ENCODE measurements around the gene MOCS1.

Gene MOCS1

DNA sequence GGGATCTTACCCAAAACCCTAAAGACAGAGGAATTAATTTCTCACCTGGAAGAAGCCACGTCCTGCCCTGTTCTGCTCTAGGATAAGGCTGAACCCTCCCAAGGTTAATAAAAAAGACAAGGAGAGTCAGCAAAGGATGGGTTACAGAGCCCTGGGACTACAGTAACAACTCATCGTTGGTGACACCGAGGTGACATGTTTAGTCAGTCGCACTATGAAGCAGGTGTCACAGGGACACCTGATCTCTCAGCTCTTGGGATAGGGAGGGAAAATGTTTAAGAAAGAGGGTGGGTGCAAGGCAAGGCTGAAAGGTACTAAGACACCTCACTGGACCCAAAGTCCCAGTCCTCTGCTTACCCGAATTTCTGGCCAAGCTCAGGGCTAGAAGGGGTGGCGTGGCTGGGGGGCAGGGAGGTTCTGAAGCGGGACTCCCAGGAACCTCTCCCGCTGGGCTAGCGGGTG is 562 bp downstream of the MOCS1 start:
- Histone ChIP-seq H3K27me3 (no peaks in the 10 kb centered on the region), H3K4me3 (peak overlapping the region; percentile 78 to 95), H3K27ac (peak overlapping the region; percentile 93 to 97), H3K36me3 (no peaks in the 10 kb centered on the region), H3K4me1 (peaks cover 0 to 66% (median 48%) of the 10 kb centered on the region in 4 donors), H3K9me3 (no peaks in the 10 kb centered on the region)
- TF ChIP-seq, protein P1, sequence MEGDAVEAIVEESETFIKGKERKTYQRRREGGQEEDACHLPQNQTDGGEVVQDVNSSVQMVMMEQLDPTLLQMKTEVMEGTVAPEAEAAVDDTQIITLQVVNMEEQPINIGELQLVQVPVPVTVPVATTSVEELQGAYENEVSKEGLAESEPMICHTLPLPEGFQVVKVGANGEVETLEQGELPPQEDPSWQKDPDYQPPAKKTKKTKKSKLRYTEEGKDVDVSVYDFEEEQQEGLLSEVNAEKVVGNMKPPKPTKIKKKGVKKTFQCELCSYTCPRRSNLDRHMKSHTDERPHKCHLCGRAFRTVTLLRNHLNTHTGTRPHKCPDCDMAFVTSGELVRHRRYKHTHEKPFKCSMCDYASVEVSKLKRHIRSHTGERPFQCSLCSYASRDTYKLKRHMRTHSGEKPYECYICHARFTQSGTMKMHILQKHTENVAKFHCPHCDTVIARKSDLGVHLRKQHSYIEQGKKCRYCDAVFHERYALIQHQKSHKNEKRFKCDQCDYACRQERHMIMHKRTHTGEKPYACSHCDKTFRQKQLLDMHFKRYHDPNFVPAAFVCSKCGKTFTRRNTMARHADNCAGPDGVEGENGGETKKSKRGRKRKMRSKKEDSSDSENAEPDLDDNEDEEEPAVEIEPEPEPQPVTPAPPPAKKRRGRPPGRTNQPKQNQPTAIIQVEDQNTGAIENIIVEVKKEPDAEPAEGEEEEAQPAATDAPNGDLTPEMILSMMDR (IDR thresholded peaks at IDR 0.05), result no peak
- intact Hi-C loops (cut with DNase I; ENCODE audit: low total_unique reads), result no loop called here
- no peak for DNase-seq

DNA sequence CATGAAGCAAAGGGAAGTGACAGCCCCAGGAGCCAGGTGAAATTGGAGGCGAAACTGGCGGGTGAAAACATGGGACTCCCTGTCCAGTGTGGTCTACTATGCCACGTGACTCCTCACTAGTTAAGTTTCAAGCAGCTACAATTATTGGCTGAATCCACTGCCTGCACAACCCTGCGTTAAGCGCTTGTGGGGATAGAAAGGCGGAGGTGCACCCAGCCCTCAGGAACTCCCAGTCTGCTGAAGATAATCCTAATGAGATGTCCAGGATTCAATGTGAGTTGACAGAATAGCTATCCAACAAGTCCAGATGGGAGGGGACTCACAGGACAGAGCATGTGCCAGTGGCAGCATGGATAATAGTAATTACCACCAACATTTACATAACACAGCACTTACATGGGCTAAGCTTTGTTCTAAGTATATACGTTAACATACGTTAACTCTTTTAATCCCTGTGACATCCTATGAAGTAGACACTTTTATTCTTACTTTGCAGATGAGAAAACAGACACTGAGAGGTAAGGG is 1.8 kb downstream of the MOCS1 start:
- intact Hi-C loops (cut with DNase I; ENCODE audit: low total_unique reads), result no loop called here

DNA sequence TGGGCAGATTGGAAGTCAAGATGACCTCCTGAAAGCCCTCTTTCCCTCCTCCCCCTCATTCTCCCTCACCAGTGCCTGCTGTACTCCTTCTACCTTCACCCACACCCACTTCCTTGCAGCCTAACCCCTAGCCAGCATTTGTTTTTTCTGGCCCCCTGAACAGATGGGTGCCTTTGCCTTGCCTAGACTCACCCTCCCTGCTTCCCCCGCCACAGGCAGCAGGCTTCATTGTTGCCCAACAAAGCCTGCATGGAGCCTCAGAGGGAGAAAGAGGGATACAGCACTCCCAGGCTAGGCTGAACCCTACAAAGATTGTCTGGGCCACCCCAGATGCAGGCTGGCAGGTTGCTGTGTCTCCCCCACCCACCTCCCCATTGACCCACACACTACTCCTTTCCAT is 2.7 kb downstream of the MOCS1 start:
- Histone ChIP-seq H3K27me3 (no peaks in the 10 kb centered on the region), H3K4me3 (peak overlapping the region; percentile 78 to 95), H3K9me3 (no peaks in the 10 kb centered on the region), H3K27ac (peak overlapping the region; percentile 93 to 97), H3K4me1 (peaks cover 0 to 87% (median 64%) of the 10 kb centered on the region in 4 donors), H3K36me3 (no peaks in the 10 kb centered on the region)
- intact Hi-C loops (cut with DNase I; ENCODE audit: low total_unique reads), result no loop called here
- TF ChIP-seq, protein P1 (IDR thresholded peaks at IDR 0.05), result no peak
- no peak for DNase-seq

More for the DNA sequence above, 1.8 kb downstream of the MOCS1 start:
- peaks cover 0 to 78% (median 57%) of the 10 kb centered on the region in 4 donors for H3K4me1 ChIP-seq
- no peak for DNase-seq
- H3K36me3 ChIP-seq, result no peaks in the 10 kb centered on the region
- H3K9me3 ChIP-seq, result no peaks in the 10 kb centered on the region
- no peaks in the 10 kb centered on the region for H3K27me3 ChIP-seq
- TF ChIP-seq, protein P1 (IDR thresholded peaks at IDR 0.05), result no peak
- peak overlapping the region; percentile 93 to 97 for H3K27ac ChIP-seq
- H3K4me3 ChIP-seq, result peak overlapping the region; percentile 78 to 95

DNA sequence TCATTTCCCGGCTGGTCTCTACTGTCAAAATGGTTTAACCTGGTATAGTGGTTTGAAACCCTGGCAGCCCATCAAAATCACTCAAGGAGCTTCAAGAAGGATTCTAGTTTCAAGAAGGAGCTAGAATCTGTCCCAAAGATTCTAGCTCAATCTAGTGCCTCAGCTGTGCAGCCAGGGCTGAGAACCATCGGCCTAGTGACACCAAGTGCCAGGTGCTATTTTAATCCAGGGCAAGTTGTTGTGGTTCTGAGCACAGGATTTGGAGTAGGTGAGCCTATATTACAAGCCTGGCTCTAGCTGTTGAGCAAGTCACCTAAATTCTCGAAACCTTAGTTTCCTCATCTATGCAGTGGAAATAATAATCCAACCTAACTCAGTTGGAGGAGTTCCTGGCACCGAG is 3.7 kb downstream of the MOCS1 start:
- H3K36me3 ChIP-seq, result peaks cover 7 to 8% (median 7%) of the 10 kb centered on the region in 3 donors
- TF ChIP-seq, protein P1 (IDR thresholded peaks at IDR 0.05), result no peak
- peak overlapping the region in 1 of 2 donors; percentile 95 for H3K4me3 ChIP-seq
- no peak for DNase-seq
- H3K27ac ChIP-seq, result peak overlapping the region; percentile 93 to 97
- H3K4me1 ChIP-seq, result peaks cover 0 to 80% (median 63%) of the 10 kb centered on the region in 4 donors
- intact Hi-C loops (cut with DNase I; ENCODE audit: low total_unique reads), result no loop called here
- no peaks in the 10 kb centered on the region for H3K27me3 ChIP-seq
- no peaks in the 10 kb centered on the region for H3K9me3 ChIP-seq

DNA sequence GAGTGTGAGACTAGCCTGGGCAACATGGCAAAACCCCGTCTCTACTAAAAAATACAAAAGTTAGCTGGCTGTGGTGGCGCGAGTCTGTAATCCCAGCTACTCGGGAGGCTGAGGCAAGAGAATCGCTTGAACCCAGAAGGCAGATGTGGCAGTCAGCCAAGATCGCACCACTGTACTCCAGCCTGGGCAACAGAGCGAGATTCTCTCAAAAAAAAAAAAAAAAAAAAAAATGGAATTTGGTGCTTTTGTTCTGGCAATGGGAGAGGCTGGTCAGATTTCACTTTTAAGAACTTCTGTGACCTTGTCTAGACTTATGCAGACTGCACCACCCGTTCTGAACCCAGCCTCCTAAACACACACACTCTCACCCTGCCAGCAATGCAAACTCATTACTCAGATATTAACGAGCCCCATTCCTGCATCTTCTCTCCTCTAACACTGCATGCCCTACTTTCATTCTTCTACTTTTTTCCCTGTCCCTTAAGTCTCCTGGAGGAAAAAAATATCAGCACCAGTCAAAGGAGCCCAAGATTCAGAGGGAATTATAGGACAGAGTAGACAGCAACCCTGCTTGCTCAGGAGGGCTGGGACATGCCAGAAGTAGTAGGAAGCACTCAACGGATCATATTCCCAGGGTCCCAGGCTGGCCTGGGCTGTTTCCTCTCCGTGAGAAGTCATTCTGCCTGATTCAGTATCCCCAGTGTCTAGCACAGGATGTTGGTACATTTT is 4.4 kb downstream of the MOCS1 start:
- TF ChIP-seq, protein P1 (IDR thresholded peaks at IDR 0.05), result no peak
- no peaks in the 10 kb centered on the region for H3K27me3 ChIP-seq
- no peak for DNase-seq
- H3K4me3 ChIP-seq, result peak overlapping the region in 1 of 2 donors; percentile 20
- peaks cover 0 to 74% (median 57%) of the 10 kb centered on the region in 4 donors for H3K4me1 ChIP-seq
- H3K27ac ChIP-seq, result peak overlapping the region; percentile 93 to 97
- peaks cover 14% of the 10 kb centered on the region in 3 donors for H3K36me3 ChIP-seq
- no peaks in the 10 kb centered on the region for H3K9me3 ChIP-seq
- intact Hi-C loops (cut with DNase I; ENCODE audit: low total_unique reads), result no loop called here

All from tibial artery (tissue), 4 donors.